Suppressor macrophage treated with lipopolysaccharide for 1 hour (primary cell): Measurements from ENCODE around the gene SDK1.
A peak's percentile ranks its signal among the peaks of the same experiment; 100 is the strongest.

Source experiments
- DNase-seq, 3 donors: peaks; one replicate each; pipeline ENCODE4 v3.0.0-alpha.2; 2020 to 2022

Gene SDK1

DNA sequence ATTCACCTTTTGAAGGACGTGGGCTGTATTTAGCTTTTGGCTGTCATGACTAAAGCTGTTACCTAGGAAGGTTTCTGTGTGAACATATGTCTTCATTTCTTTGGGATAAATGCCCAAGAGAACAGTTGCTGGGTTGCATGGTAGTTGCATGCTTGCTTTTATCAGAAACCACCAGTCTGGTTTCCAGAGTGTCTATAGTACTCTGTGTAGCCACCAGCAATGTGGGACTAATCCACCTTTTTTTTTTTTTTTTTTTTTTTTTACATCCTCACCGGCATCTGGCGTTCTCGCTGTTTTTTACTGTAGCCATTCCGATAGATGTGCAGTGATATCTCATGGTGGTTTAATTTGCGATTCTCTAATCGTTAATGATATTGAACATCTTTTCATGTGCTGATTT is 297.8 kb downstream of the SDK1 start:
- DNase-seq = no peak

DNA sequence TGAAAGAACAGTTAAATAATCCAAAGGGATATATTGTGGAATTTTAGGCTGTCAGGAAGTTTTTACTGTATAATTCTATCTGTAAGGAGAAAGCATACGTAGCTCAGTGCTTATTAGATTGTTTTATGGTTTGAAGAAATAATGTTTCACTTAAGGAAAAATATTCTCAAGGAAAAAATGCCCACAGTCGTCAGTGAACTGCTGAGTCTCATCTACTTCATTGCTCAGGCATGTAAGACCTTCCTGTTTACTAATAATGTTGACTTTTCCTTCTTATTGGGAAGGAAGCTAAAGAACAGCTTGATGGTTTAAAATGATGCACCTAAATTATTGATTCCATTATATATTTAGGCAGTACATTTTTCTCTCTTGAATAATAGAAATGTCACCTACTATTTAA is 304.2 kb downstream of the SDK1 start:
- DNase-seq = no peak

DNA sequence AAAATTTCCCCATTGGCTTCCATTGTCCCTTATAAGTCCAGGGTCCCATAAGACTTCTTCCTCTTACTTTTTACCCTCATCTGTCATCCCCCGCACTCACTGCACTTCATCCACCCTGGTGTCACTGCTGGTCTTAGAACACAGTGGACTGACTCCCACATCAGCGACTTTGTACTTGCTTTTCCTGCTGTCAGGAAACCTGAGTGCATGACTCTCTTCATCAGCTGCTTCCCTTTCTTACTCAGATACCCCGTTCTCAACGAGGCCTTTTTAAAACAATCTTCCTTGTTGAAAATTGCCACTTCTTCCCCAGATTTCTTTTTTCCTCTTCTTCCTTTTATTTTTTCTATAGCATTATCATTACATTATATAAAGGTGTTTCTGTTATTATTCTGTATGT is 305.4 kb downstream of the SDK1 start:
- DNase-seq = no peak

DNA sequence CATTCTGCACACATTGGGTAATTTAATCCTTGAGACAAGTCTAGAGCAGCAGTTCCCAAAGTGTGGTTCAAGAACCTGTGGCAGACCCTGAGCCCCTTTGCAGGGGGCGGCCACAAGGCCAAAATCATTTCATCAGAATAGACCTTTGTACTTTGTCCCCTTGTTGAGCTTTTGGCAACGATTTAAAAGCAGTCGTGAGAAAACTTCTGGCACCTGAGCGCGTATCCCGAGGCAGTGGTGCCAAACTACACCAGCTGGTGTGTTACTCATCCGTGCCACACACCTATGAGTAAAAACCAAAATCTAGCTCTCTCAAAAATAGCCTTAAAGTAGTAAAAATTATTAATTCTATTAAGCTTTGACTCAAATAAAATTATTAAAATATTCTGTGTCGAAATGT is 306.8 kb downstream of the SDK1 start:
- no peak for DNase-seq

DNA sequence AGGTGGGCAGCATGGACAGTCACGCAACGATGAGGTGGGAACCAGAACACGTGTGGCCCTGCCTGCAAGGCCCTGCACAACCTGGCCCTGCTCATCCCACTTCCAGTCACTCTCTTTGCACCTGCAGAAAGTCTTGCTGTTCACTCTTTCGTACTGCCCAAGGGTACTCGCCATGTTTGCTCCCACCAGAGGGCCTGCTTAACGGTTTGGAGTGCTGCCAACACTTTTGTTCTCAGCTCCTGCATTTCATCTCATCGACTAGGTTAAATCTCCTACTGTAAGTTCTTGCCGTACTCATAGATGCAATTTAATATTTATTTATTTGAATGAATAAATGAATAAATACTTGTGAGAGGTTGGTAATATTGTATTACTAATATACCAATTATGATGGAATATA is 315.3 kb downstream of the SDK1 start:
- DNase-seq = no peak

DNA sequence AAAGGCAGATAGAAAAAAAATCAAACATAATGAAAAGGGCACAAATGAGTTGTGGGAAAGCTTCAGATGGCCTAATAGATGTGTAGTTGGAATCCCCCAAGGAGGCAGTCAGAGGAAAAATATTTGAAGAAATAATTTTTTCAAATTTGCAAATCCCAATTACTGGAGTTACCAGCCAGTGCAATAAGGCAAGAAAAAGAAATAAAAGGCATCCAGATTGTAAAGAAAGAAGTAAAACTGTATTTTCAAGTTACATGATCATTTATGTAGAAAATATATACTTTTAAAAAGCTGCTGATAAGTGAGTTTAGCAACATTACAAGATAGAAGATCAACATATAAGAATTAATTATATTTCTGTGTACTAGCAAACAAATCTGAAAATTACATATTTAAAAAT is 329.0 kb downstream of the SDK1 start:
- DNase-seq = no peak

DNA sequence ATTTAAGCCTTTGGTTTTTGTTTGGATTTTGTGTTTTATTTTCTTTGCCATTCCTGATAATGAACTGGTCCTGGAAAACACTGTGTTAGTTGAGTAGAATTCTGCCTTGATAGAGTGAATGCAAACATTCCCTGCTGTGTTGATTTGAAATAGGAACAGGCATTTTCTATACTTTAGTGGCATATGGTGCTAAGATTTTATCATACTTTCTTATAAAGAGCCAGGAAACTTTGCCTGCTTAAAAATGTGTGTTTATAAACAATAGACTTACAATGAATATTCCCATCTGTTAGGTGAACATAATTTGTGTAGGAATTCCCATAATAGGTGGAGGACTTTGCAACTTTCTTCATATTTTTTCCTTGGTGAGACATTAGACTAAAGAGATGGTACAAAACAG is 333.3 kb downstream of the SDK1 start:
- DNase-seq = no peak

DNA sequence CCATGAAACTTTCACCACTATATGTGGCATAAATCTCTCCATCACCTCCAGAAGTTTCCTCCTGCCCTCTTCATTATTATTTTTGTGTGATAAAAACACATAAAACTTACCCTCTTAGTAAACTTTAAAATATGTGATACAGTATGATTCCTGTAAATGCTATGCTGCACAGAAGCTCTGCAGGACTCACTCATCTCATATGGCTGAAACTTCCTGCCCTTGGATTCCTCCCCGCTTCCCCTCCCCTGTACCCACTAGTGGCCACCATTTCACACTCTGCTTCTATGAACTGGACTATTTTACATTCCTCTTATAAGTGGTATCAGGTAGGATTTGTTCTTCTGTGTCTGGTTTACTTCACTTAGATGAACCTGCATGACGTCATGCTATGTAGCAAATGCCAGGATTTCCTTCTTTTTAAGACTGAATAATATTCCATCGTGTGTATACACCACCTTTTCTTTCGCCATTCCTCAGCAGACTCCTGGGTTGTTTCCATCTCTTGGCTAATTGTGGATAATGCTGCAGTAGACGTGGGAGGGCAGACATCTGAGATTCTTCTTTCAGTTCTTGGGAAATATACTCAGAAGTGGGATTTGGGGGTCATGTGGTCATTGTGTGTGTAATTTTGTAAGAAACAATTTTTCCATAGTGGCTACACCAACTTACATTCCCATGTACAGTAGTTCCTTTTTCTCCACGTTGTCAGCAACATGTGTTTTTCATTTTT is 335.2 kb downstream of the SDK1 start:
- no peak for DNase-seq

DNA sequence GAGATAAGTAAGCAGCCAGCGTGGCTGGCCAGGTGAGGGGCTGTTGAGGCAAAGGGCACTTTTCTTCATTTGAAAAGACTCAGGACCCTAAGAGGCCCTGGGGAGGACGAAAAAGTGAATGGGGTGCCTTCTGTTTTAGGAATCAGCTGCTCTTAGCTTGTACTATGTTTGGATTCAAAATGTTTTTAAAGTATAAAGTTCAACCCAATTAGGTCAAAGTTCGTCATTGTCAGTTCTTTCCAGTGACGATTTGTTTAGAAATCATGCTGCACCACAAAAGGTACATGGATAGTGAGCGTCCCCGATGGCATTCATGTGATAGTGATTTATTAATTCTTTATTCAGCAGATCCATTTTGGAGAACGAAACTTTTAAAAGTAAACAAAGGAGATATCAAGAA is 338.2 kb downstream of the SDK1 start:
- no peak for DNase-seq

DNA sequence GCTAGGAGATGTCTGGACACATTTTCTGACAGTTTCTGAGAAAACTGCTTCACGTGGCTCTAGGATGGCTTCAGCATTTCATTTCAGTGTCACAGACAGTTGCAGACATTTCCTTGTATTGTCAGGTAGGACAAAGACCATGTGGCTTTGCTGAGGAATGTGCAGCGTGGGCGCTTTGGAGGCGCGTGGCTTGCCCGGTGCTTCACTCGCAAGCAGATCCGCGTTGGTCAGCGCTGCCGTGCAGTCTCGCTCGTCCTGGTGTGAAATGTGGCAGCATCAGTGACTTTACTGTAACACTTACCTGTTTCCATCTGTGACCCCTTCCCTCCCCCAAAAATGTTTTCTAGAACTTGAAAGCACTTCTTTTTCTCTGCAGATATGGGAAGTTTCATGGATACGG is 340.5 kb downstream of the SDK1 start:
- DNase-seq = no peak

DNA sequence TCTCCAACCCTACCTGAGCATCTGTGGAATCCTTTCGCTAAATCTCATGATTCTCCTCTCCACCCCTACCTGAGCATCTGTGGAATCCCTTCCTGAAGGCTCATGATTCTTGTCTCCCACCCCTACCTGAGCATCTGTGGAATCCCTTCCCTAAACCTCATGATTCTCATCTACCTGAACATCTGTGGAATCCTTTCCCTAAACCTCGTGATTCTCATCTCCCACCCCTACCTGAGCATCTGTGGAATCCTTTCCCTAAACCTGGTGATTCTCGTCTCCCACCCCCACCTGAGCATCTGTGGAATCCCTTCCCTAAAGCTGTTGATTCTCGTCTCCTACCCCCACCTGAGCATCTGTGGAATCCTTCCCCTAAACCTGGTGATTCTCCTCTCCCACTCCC is 342.0 kb downstream of the SDK1 start:
- DNase-seq = no peak

DNA sequence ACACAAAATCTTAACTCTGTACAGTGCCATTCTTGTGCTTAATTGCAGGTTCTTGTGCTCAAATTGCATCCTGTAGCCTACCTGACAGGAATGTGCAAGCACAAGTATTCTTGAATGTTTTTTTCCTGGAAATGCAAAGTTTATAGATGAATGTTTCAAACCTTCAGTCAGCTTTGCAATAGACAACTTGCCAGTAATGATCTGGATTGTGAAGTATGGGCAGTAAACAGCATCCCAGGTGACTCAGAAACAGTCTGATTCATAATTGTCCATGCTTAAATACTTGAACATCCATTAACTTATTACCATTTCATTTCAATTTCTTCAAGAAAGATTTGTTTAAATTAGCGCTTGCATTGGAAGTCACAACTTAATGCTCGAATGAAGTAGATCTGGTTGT is 347.2 kb downstream of the SDK1 start:
- no peak for DNase-seq

DNA sequence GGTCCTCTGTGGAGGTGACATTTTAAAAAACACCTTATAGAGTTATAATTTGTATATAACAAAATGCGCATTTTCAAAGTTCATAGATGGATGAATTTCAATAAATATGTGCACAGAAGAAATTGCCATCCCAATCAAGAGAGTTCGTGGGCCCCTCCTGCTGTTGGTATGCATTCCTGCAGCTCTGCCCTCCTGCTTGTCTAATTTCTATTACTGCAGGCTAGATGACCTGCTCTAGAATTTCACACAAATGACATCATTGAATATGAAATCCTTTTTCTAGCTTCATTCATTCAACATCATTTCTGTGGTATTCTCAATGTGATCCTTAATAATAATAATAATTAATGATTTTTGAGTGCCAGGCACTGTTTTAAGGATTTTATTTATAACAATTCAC is 348.2 kb downstream of the SDK1 start:
- no peak for DNase-seq

DNA sequence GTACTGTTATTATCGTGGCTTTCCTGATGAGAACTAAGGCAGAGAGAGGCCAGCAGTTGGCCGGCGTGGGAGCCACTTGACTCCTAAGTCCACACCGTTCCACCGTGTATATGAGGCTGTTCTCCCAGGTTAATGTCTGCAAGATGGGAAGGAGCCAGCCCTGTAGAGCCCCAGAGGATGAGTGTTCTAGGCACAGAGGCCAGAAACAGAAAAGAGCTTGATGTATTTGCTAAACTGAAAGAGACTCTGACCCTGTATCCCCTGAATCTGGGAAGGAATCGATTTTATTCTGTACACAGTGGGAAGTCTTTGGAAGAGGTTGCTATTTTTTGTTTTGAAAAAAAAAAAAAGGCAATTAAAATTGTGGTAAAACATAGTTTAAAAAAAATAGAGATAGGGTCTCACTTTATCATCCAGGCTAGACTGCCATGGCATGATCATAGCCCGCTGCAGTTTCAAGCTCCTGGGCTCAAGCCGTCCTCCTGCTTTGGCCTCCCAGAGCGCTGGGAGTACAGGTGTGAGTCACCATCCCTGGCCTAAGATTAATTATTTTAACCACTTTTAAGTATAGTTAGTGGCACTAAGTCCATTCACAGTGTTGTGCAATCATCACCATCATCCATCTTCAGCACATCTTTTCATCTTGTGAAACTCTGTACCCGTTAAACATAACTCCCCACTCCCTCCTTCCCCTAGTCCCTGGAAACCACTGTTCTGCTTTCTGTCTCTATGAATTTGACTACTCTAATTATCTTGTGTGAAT is 348.8 kb downstream of the SDK1 start:
- no peak for DNase-seq

DNA sequence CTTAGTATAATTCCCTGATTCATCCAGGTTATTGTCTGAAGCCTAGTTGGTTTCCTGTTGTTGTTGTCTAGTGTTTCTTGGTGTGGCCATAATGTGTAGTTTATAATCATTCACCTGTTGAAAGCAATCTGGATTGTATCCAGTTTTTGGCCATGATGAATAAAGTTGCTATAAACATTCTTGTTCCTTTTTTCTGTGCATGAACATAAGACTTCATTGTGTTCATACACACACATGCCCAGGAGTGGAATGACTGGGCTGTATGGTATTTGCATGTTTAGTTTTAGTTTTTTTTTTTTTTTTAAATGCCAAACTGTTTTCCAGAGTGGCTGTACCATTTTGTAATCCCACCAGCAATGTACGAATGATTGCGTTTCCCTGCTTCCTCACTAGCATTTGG is 349.8 kb downstream of the SDK1 start:
- DNase-seq = no peak

DNA sequence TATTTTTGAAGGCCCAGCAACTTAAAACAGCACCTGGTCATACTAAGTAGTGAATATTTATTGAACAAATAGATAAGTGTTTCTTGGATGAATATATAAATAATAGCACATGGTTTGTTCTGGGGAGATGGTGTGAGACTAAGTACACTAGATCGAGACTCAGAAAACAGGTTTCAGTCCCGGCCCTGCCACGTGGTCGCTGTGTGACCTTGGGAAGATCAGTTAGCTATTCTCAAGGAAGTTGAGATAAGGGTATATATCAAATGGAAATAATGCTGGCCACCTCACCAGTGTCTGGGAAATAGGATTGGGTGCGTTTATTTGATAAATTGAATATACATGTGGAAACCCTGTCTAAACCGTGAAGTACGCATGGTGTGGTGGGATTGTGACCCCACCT is 354.6 kb downstream of the SDK1 start:
- no peak for DNase-seq

DNA sequence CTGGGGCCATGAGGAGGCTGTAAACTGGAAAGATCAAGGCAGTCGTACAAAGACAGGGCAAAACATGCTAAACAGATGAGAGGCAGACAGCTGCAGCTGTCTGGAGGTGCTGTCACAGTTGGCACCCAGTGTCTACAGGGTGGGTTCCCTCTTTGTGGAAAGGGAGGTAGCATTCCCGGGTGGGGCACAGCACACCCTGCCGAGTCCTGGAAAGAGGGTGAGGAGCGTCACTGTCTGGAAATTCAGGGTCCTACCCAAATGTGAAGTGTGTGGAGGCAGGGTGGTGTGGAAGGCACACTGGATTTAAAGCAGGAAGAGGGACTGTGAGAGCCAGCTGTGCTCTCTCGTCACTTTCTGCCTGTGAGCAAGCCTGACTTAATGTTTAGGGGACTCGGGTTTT is 356.2 kb downstream of the SDK1 start:
- DNase-seq = no peak

DNA sequence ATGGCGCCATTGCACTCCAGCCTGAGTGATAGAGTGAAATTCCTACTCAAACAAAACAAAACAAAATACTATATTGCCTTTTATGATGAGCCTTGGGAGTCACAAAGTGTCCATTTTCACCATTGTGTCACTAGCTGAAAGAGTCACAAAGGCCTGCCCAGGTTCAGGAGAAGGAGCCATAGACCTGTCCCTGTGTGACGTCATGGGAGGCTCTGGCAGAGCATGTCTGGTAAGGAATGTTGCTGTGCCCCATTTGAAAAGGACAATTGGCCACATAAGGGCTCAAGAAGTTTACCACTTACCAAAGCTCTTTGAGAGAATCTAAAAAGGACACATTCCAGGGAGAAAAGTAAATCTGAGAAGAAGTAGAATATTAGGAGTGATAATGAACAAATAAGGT is 367.7 kb downstream of the SDK1 start:
- no peak for DNase-seq

DNA sequence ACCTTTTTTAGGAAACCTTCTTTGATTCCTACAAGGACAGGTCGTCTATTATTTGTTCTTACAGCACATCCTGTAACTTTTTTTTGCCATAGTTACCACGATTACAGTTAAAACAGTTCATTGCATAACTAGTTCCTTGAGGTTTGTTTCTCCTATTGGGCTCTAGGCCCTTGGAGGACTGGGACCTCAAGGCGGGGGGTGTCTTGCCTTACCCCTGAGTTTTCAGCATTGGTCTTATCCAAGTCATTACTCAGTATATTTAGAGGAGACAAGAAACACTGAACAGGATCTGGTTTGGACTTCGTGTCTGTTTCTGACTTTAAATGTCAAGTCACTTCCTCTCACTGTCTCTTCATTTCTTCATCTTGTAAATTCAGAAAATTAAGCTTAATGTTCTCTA is 369.8 kb downstream of the SDK1 start:
- DNase-seq = peak in 1 of 3 donors; percentile 1

DNA sequence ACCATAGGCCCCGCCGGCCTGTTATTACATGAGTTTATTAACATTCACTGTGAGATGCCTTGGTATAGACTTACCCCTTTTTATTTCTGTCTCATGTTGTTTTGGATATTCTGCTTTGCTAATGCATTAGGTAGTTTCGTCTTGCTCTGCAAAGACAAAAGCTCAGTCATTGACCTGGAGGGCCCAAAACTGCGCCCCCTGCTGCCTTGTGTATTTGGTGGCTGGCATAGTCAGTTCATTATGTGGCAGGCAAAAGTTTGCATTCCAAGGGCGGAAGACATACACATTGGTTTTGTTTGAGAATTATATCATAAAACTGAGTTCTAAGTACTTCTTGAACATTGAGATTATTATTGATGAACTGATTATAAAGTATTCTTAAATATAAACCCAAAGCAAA is 372.5 kb downstream of the SDK1 start:
- no peak for DNase-seq

DNA sequence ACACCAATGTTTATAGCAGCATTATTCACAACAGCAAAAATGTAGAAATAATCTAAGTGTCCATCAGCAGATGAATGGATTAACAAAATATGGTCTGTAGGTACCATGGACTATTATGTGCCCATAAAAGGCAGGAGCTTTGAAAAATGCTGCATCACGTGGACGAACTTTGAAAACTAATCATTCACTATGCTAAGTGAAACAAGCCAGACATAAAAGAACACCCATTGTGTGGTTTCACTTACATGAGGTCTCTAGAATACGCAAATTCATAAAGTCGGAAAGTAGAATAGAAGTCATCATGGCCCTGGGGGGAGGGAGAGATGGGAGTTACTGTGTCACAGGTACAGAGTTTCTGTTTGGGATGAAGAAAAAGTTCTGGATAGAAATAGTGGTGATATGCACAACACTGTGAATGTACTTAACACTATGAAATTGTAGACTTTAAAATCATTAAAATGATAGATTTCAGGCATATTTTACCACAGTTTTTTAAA is 377.3 kb downstream of the SDK1 start:
- DNase-seq = no peak

DNA sequence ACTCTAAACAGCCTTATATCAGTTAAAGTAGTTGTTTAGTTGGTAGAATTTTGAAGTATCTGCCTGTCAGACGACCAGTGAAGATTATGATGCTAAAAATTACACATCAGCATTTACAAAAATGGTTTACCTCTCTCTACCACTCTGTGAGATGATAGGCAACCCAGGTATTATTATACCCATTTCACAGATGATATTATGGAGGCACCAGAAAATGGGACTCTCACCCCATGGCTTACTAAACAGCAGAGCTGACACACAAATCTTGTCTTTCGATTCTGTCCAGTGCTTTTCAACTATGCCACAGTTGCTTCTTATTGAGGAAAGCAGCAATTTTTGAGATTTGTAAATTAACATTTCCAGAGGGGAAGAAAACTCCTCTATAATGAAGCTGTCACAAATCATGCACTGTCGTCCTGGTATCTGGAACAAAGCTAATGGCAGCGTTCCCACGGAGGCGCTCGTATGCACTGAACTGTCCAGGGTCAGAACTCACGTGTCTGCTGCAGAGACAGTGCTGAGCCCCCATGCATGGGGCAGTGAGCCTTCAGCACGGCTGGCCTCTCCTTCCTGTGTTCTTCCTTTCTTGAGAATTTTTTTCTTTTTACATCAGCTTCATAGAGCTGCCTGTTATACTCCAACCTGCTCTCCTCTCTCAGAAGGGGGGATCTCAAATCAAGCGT is 381.1 kb downstream of the SDK1 start:
- DNase-seq = no peak

DNA sequence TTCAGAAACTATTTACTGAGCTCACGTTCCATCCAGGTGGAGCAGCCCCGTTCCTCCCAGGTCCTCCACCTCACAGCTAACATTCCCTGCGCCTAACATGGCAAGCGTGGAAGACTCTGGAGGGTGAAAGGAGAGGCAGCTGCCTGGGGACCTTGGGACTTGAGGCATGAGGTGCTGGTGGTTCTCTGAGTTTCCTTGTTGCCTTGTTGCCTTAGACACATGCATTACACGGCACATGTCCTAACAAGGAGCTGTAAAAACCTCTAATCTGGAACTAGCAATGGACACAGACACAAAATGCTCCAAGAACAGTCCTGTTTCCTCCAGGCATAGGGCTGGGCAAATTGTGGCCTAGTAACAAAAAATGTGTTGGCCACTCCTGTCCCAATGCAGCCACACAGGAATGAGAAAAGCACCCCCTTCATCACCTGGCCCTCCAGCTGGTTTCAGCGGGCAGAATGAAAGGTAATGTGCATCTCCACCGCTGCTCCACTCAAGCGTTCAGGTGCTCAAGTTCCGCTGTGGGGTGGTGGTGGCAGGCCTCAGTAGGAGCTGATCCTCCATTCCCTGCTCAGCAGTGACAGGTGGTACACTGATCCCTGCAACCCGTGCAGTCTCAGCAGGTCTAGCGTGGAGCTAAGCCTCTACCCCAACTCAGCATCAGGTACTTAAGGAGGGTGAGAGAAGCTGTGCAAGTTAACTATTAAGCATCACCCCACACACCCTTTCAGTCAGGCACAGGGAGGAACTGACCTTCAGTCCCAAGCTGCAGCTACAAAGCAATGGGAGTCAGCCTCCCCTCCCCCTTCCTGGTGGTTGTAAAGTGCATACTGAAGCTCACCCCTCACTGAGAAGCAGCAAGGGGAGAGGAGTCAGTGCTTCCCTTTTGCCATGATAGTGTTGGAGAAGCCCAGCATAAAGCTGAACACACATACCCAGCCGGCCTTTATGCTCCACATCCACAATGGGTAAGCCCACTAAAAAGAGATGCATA is 382.8 kb downstream of the SDK1 start:
- DNase-seq = no peak
